GM19463 (cell line): ENCODE measurements around the gene TRAF3.

ENCODE experiments used
- ATAC-seq: cut with Tn5 transposase; IDR thresholded peaks from one replicate; pipeline ENCODE4 v1.9.1; 2021; ENCODE audit warnings: mild to moderate bottlenecking, moderate library complexity; ENCODE audit not compliant: unreplicated experiment

Gene TRAF3

GRCh38 chr14:102777711-102778337 is 575 bp downstream of the TRAF3 start:
- peak; percentile 15 for ATAC-seq

- ATAC-seq = no peak
Observed at GRCh38 chr14:102778338-102779083, 1.3 kb downstream of the TRAF3 start.

- ATAC-seq = no peak
Observed at GRCh38 chr14:102779084-102779462, 1.8 kb downstream of the TRAF3 start.

- no peak for ATAC-seq
Observed at GRCh38 chr14:102779574-102780315, 2.5 kb downstream of the TRAF3 start.

GRCh38 chr14:102781063-102781462 is 3.8 kb downstream of the TRAF3 start:
- ATAC-seq = no peak

GRCh38 chr14:102782974-102783373 is 5.7 kb downstream of the TRAF3 start:
- ATAC-seq = no peak

- no peak for ATAC-seq
Observed at GRCh38 chr14:102784892-102785594, 7.8 kb downstream of the TRAF3 start.

- ATAC-seq = no peak
Observed at GRCh38 chr14:102785595-102785963, 8.3 kb downstream of the TRAF3 start.

- no peak for ATAC-seq
Observed at GRCh38 chr14:102786768-102787167, 9.5 kb downstream of the TRAF3 start.

GRCh38 chr14:102789349-102789748 is 12.1 kb downstream of the TRAF3 start:
- ATAC-seq = no peak

GRCh38 chr14:102793531-102794328 is 16.5 kb downstream of the TRAF3 start:
- ATAC-seq = no peak

GRCh38 chr14:102795060-102795925 is 18.0 kb downstream of the TRAF3 start:
- no peak for ATAC-seq

GRCh38 chr14:102796661-102797190 is 19.5 kb downstream of the TRAF3 start:
- no peak for ATAC-seq

GRCh38 chr14:102798926-102799325 is 21.7 kb downstream of the TRAF3 start:
- peak; percentile 67 for ATAC-seq

- no peak for ATAC-seq
Observed at GRCh38 chr14:102799684-102800562, 22.7 kb downstream of the TRAF3 start.

- ATAC-seq = no peak
Observed at GRCh38 chr14:102802834-102803523, 25.7 kb downstream of the TRAF3 start.

GRCh38 chr14:102804858-102805257 is 27.6 kb downstream of the TRAF3 start:
- no peak for ATAC-seq
